ENCODE measurements around the gene PRPF6. TPM values are rescaled to one million over a fixed set of nuclear protein-coding genes. Genes with fewer than 3 reads are reported as not detected.
A peak's percentile ranks its signal among the peaks of the same experiment; 100 is the strongest.

PRPF6 gene
- total and polyA plus RNA-seq, 2 of the 13 experiments (the other 11 are each of a cell fraction or from before 2014, with no cell fraction given) = 63.7 to 101 TPM

- TF ChIP-seq SP5 (CRISPR knock-in tag; IDR thresholded peaks at IDR 0.05; ENCODE audit: borderline replicate concordance, low read depth) (no peak; the same call in 1 of the 2 replicates), ZBTB3 (CRISPR knock-in tag; IDR thresholded peaks at IDR 0.05; ENCODE audit: borderline replicate concordance, low read depth) (peak; percentile 58; the same call in 1 of the 2 replicates), RAD21 (CRISPR knock-in tag; IDR thresholded peaks at IDR 0.05) (peak; percentile 58; the same call in 1 of the 2 replicates), ARID5B (CRISPR knock-in tag; IDR thresholded peaks at IDR 0.05) (peak; percentile 43; the same call in 1 of the 2 replicates), NR2C2 (CRISPR knock-in tag; IDR thresholded peaks at IDR 0.05; ENCODE audit: borderline replicate concordance) (peak; percentile 64), AHDC1 (CRISPR knock-in tag; IDR thresholded peaks at IDR 0.05; ENCODE audit: borderline replicate concordance) (no peak), REPIN1 (CRISPR knock-in tag; IDR thresholded peaks at IDR 0.05; ENCODE audit: borderline replicate concordance, low read depth) (0 out of 2 replicates have a peak, but pooled peaks have one; percentile 45), ZHX1 (CRISPR knock-in tag; IDR thresholded peaks at IDR 0.05; ENCODE audit: low read depth) (no peak), KAT8 (CRISPR knock-in tag; IDR thresholded peaks at IDR 0.05) (0 out of 2 replicates have a peak, but pooled peaks have one; percentile 46), ZNF253 (CRISPR knock-in tag; IDR thresholded peaks at IDR 0.05; ENCODE audit: borderline replicate concordance) (no peak), CREBL2 (CRISPR knock-in tag; IDR thresholded peaks at IDR 0.05; ENCODE audit: borderline replicate concordance) (no peak), KDM2A (CRISPR knock-in tag; IDR thresholded peaks at IDR 0.05; ENCODE audit: borderline replicate concordance, low read depth) (peak; percentile 82)
Measured at GRCh38 chr20:64052987-64053840, 72.3 kb downstream of the PRPF6 start (continued).

Data from HepG2 (cell line).